ENCODE results near the gene NAB2.

DNA sequence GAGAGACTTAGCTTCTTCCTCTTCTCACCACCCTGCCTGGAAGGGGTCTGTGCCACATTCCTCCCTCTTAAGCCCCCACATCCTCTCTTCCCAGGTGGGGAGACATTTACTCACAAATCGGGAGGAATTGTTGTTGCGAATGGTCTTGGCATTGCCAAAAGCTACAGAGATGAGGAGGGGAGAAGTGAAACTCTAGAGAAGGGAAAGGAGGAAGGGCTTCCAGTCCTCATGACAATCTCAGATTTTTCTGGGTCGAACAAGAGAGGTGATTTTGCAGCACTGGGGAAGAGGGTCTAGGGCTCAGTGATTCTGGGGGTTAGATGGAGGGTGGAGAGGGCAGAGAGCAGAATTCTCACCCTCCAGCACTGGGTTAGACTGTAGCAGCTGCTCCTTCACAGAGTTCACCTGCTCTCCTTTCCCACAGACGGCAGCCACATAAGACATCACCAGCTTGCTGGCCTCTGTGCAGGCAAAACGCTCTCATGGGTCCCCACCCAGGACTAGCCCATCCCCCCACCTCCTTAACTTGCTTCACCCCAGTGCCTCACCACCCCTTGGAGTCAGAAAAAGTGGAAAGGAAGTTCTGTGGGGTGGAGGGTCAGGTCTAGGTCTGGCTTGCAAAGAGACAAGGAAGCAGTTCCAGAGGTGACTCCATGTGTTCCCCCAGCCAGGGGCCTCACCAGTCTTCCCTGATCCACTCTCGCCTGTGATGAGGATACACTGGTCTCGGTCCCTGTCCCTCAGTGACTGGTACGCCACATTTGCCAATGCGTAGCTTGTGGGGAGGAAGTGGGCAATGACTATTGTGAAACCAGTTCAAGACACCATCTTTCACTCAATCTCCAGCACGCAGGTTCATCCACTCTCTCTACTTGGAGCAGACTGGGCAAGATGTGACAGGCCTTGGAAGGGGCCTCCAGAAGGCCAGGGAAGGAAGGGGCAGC, 41.7 kb upstream of the NAB2 start:
- TF ChIP-seq EZH2 (IDR thresholded peaks at IDR 0.05; ENCODE audit: insufficient read depth, poor library complexity, severe bottlenecking) (no peak), EZH2phosphoT487 (IDR thresholded peaks at IDR 0.05; ENCODE audit: insufficient read depth, low read depth) (no peak)

Measured in GM23248 (cell line).